Nephron progenitor cell (in vitro differentiated cells): ENCODE data around the gene ALX4.

Experiments
- DNase-seq: peaks from one replicate; pipeline ENCODE4 v3.0.0; 2021
- H3K27ac Mint-ChIP-seq: 2 replicates; pipeline ENCODE4 v1.8.0; 2021; ENCODE audit warnings: mild to moderate bottlenecking, moderate library complexity, mixed read lengths
- H3K27me3 Mint-ChIP-seq: 2 replicates; pipeline ENCODE4 v1.8.0; 2021; ENCODE audit warnings: mild to moderate bottlenecking, low read depth, mixed read lengths; ENCODE audit not compliant: poor library complexity
- H3K36me3 Mint-ChIP-seq: 2 replicates; pipeline ENCODE4 v1.8.0; 2021; ENCODE audit warnings: low read depth, mixed read lengths
- H3K4me1 Mint-ChIP-seq: 2 replicates; pipeline ENCODE4 v1.8.0; 2021; ENCODE audit warnings: mixed read lengths
- H3K4me3 Mint-ChIP-seq: 2 replicates; pipeline ENCODE4 v1.8.0; 2021; ENCODE audit warnings: mild to moderate bottlenecking, moderate library complexity, mixed read lengths
- H3K9me3 Mint-ChIP-seq: 2 replicates; pipeline ENCODE4 v1.8.0; 2021; ENCODE audit warnings: mild to moderate bottlenecking, moderate library complexity, mixed read lengths
- CTCF ChIP-seq: fragments of 200-600 bp; sonication (generic); IDR thresholded peaks from 2 replicates; pipeline ENCODE4 v1.5.0; 2021; ENCODE audit warnings: antibody characterized with exemption

Gene ALX4

GRCh38 chr11:44334356-44335004, 24.5 kb upstream of the ALX4 start:
- DNase-seq = no peak
- no peak overlapping the region for H3K4me3 Mint-ChIP-seq
- H3K27me3 Mint-ChIP-seq = peaks cover 100% of the 10 kb centered on the region
- H3K4me1 Mint-ChIP-seq = peaks cover 79% of the 10 kb centered on the region
- H3K9me3 Mint-ChIP-seq = no peaks in the 10 kb centered on the region
- TF ChIP-seq CTCF = no peak
- no peak overlapping the region for H3K27ac Mint-ChIP-seq
- no peaks in the 10 kb centered on the region for H3K36me3 Mint-ChIP-seq

GRCh38 chr11:44333271-44334218, 23.6 kb upstream of the ALX4 start:
- peaks cover 71% of the 10 kb centered on the region for H3K4me1 Mint-ChIP-seq
- no peaks in the 10 kb centered on the region for H3K36me3 Mint-ChIP-seq
- no peak for TF ChIP-seq CTCF
- no peak overlapping the region for H3K4me3 Mint-ChIP-seq
- no peaks in the 10 kb centered on the region for H3K9me3 Mint-ChIP-seq
- no peak for DNase-seq
- H3K27ac Mint-ChIP-seq = no peak overlapping the region
- peaks cover 100% of the 10 kb centered on the region for H3K27me3 Mint-ChIP-seq

GRCh38 chr11:44332665-44333064, 22.7 kb upstream of the ALX4 start:
- Mint-ChIP-seq H3K4me1 (peaks cover 71% of the 10 kb centered on the region), H3K27me3 (peaks cover 100% of the 10 kb centered on the region), H3K9me3 (no peaks in the 10 kb centered on the region), H3K4me3 (no peak overlapping the region), H3K27ac (no peak overlapping the region), H3K36me3 (no peaks in the 10 kb centered on the region)
- no peak for TF ChIP-seq CTCF
- no peak for DNase-seq

- peaks cover 100% of the 10 kb centered on the region for H3K27me3 Mint-ChIP-seq
- no peaks in the 10 kb centered on the region for H3K36me3 Mint-ChIP-seq
- H3K9me3 Mint-ChIP-seq = no peaks in the 10 kb centered on the region
- DNase-seq = no peak
- TF ChIP-seq CTCF = no peak
- no peak overlapping the region for H3K4me3 Mint-ChIP-seq
- peaks cover 69% of the 10 kb centered on the region for H3K4me1 Mint-ChIP-seq
- no peak overlapping the region for H3K27ac Mint-ChIP-seq
Observed at GRCh38 chr11:44329472-44330230, 19.7 kb upstream of the ALX4 start.

- Mint-ChIP-seq H3K4me1 (peaks cover 63% of the 10 kb centered on the region), H3K9me3 (no peaks in the 10 kb centered on the region), H3K27me3 (peaks cover 100% of the 10 kb centered on the region), H3K36me3 (no peaks in the 10 kb centered on the region), H3K27ac (no peak overlapping the region), H3K4me3 (peak overlapping the region; percentile 21)
- TF ChIP-seq CTCF = no peak
- peak; percentile 62 for DNase-seq
Observed at GRCh38 chr11:44328138-44328660, 18.3 kb upstream of the ALX4 start.
